ENCODE measurements around the gene TCEA2.
"Not testable (repeated sequence)": the region's sequence is repeated elsewhere in the genome, so short reads cannot be mapped to it uniquely, and the experiment has no call there.

The TCEA2 gene

DNA sequence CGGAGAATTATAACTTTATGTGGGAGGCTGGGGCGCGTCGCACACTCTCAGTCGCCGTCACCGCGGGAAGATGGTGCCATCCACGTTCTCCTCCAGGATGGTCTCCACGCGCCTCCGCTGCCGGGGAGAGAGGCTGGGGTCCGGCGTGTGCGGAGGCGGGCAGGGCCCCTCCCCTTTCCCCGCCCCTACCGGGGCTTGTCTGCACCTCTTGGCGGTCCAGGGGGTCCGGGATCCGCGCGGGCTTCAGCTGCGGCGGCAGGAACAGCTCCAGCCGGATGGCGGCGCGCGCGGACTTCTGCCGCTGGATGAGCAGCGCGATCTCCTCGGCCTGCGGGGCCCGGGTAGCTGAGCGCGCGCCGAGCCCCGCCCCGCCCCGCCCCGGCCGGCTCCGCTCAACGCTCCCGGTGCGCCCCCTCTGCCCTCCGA lies 20.4 kb downstream of the TCEA2 start:
- peaks cover 36% of the 10 kb centered on the region for H3K4me1 Mint-ChIP-seq
- H3K36me3 Mint-ChIP-seq: no peaks in the 10 kb centered on the region
- H3K4me3 Mint-ChIP-seq: peak overlapping the region; percentile 78
- peaks cover 6% of the 10 kb centered on the region for H3K9me3 Mint-ChIP-seq
- ATAC-seq: peak; percentile 49
- H3K27me3 Mint-ChIP-seq: peaks cover 10% of the 10 kb centered on the region
- peak overlapping the region; percentile 69 for H3K27ac Mint-ChIP-seq

DNA sequence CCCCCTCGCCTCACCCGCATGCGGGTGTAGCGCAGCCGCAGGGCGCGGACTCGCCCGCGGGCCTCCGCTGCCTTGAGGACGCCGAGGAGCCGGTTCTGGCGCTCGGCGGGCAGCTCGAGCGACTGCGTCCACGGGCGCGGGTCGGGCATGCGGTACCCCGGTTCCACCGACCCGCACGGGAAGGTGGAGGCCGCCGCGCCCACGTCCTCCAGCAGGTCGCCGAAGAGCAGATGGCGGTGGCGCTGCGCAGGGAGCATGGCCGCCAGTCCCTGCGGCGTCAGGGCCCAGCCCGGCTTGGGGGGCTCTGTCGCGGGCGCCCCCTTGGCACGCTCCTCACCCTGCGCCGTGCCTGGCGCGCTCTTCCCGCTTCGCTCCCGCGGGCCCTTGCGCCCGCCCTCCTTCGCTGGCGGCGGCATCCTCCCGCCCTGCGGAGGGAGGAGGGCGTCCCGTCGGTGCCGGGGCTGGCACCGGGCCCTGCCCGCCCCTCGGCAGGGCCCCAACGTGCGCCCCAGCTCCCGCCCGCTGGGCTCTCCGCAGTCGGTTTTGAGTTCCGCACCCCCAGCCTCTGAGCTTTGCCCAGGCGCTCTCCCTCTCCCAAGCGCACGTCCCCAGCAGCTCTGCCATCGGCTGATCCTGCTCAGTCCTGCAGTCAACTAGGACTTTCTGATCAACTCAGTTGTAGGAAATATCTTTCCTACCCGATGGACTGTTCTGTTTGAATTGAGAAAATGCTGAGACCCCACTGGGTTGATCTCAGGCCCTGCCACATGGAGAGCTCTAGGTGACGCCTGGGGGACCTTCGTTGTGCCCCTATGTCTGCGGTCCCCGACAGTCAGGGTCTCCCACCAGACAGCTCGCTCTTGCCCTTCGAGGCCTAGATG lies 21.0 kb downstream of the TCEA2 start, which contains the start of gene LKAAEAR1:
TSS of gene LKAAEAR1 (minus strand) at position 595 of the 881 bp plus-strand sequence. CDS start at position 416, 179 bp downstream.
- Mint-ChIP-seq H3K9me3 (peaks cover 6% of the 10 kb centered on the region), H3K4me3 (peak within 1 kb of the TSS; percentile 87), H3K27me3 (peaks cover 10% of the 10 kb centered on the region), H3K27ac (peak within 1 kb of the TSS; percentile 69), H3K36me3 (no peaks in the 10 kb centered on the region), H3K4me1 (peaks cover 36% of the 10 kb centered on the region)
- ATAC-seq: no peak

DNA sequence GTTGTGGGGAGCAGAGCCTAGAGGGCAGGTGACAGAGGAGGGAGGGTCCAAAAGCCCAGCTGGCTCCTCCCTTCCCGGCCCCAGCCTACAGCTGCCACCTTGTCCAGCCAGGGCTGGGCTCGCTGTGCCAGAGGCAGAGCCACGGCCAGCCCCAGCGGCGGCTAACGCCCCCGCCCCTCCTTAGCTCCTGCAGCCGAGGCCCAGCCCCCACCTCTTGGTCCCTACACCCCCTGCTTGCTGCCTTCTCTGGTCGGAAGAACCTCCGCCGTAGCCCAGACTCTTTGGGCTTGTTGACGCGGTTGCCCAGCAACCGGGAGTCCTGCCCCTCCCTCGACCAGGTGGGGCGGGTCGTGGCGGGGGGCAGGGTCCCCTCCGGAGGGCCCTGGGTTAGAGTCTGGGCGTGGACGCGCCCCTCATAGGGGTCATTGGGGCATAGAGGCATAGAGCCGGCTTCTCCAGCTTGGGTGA lies 21.7 kb downstream of the TCEA2 start:
- ATAC-seq: no peak
- H3K27ac Mint-ChIP-seq: peak overlapping the region; percentile 55
- H3K9me3 Mint-ChIP-seq: peaks cover 6% of the 10 kb centered on the region
- no peaks in the 10 kb centered on the region for H3K36me3 Mint-ChIP-seq
- H3K27me3 Mint-ChIP-seq: peaks cover 10% of the 10 kb centered on the region
- H3K4me3 Mint-ChIP-seq: peak overlapping the region; percentile 87
- peaks cover 42% of the 10 kb centered on the region for H3K4me1 Mint-ChIP-seq

DNA sequence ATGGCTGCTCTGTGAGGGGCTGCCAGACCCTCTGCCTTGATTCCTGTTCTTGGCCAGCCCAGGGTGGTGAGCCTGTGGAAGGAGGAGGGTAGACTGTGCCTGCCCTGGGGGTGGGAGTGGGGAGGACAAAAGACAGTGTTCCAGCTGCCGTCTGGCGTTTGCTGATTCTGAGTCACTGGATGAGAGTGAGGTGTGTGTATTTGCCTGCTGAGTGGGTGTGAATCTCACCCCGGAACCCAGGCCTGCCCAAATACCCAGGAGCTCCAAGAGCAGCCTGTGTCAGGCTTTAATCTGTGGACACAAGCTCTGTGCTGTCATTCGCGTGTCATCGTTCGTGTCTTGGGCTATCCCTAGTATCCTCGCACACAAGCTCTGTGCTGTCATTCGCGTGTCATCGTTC lies 23.8 kb downstream of the TCEA2 start:
- no peak for ATAC-seq
- peaks cover 10% of the 10 kb centered on the region for H3K27me3 Mint-ChIP-seq
- H3K4me3 Mint-ChIP-seq: no peak overlapping the region
- H3K27ac Mint-ChIP-seq: no peak overlapping the region
- peaks cover 36% of the 10 kb centered on the region for H3K4me1 Mint-ChIP-seq
- peaks cover 6% of the 10 kb centered on the region for H3K9me3 Mint-ChIP-seq
- no peaks in the 10 kb centered on the region for H3K36me3 Mint-ChIP-seq

DNA sequence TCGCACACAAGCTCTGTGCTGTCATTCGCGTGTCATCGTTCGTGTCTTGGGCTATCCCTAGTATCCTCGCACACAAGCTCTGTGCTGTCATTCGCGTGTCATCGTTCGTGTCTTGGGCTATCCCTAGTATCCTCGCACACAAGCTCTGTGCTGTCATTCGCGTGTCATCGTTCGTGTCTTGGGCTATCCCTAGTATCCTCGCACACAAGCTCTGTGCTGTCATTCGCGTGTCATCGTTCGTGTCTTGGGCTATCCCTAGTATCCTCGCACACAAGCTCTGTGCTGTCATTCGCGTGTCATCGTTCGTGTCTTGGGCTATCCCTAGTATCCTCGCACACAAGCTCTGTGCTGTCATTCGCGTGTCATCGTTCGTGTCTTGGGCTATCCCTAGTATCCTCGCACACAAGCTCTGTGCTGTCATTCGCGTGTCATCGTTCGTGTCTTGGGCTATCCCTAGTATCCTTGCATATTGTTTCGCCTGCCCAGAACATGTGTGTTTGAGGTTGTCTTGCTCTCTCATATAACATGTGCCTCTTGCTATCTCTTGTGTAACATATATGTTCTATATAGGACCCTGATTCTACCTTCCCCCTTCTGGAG lies 24.3 kb downstream of the TCEA2 start:
- not testable (repeated sequence) for H3K9me3 Mint-ChIP-seq, ATAC-seq, H3K27ac Mint-ChIP-seq, H3K4me3 Mint-ChIP-seq, H3K36me3 Mint-ChIP-seq
- Mint-ChIP-seq H3K27me3 (peaks cover 10% of the 10 kb centered on the region), H3K4me1 (peaks cover 36% of the 10 kb centered on the region)

DNA sequence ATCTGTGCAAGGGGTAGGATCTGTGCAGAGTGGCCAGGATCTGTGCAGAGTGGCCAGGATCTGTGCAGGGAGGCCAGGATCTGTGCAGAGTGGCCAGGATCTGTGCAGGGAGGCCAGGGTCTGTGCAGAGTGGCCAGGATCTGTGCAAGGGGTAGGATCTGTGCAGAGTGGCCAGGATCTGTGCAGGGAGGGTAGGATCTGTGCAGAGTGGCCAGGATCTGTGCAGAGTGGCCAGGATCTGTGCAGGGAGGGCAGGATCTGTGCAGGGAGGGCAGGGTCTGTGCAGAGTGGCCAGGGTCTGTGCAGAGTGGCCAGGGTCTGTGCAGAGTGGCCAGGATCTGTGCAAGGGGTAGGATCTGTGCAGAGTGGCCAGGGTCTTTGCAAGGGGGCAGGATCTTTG lies 25.6 kb downstream of the TCEA2 start:
- not testable (repeated sequence) for ATAC-seq
- peaks cover 10% of the 10 kb centered on the region for H3K27me3 Mint-ChIP-seq

DNA sequence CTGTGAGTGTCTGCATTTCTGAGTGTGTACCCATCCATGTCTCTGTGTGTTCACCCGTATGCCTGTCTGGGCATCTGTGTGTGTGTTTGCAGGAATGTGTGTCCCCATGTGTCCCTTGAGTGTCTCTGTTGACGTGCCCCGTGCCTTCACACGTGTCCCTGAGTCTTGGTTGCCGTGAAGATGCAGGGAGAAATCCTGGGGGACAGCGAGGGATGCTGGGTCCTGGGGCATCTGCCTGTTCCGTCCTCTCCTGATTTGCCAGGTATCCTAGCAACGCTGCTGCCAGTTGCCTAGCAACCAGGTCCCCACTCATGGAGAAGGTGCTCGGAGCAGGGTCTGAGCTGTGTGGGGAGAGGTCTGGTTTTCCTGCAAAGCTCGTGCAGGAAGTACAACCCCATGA lies 27.2 kb downstream of the TCEA2 start:
- Mint-ChIP-seq H3K27ac (no peak overlapping the region), H3K9me3 (peaks cover 6% of the 10 kb centered on the region), H3K36me3 (no peaks in the 10 kb centered on the region), H3K27me3 (no peaks in the 10 kb centered on the region), H3K4me3 (no peak overlapping the region), H3K4me1 (peaks cover 29% of the 10 kb centered on the region)
- ATAC-seq: no peak

More for the DNA sequence above, 25.6 kb downstream of the TCEA2 start:
- H3K36me3 Mint-ChIP-seq, H3K27ac Mint-ChIP-seq, H3K9me3 Mint-ChIP-seq, H3K4me3 Mint-ChIP-seq: not testable (repeated sequence)
- H3K4me1 Mint-ChIP-seq: peaks cover 36% of the 10 kb centered on the region

DNA sequence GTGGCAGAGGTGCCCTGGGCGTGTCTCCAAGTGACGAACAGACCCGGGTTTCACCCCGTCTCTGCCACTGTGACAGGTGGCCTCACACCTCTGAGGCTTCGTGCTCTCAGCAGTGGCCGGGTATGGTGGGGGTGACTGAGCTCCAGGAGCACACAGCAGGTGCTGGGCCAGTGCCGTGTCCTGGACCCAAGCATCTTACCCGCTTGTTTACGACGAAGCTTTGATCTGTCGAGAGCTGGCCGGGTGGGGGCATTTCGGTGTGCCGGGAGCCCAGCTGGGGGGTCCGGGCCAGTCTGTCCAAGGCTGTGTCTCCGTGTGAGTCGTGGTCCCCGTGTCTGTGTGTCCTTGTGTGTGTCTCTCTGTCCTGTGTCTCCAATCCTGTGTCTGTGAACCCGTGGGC lies 28.3 kb downstream of the TCEA2 start:
- H3K4me1 Mint-ChIP-seq: peaks cover 40% of the 10 kb centered on the region
- H3K27ac Mint-ChIP-seq: no peak overlapping the region
- no peak for ATAC-seq
- H3K27me3 Mint-ChIP-seq: no peaks in the 10 kb centered on the region
- H3K9me3 Mint-ChIP-seq: peaks cover 6% of the 10 kb centered on the region
- H3K36me3 Mint-ChIP-seq: peaks cover 1% of the 10 kb centered on the region
- no peak overlapping the region for H3K4me3 Mint-ChIP-seq

DNA sequence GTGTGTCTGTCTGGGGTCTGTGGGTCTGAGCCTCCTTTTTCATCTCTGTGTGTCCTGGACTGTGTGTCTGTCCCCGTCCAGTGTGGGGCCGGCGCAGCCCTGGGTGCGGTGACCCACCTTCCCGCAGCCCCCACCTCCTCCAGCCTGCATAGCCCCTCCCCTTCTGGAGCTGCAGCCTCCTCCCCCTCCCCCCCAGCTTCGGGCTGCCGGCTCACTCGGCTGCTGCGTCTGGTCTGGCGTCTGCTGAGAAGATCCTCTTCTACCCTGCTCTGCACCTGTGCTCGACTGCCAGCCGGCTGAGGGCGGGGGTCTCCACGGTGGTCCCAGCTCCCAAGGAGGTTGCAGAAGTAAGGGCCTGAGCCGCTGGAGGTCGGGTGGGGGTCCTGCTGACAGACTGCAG lies 28.8 kb downstream of the TCEA2 start:
- no peaks in the 10 kb centered on the region for H3K27me3 Mint-ChIP-seq
- peaks cover 45% of the 10 kb centered on the region for H3K4me1 Mint-ChIP-seq
- peaks cover 6% of the 10 kb centered on the region for H3K36me3 Mint-ChIP-seq
- peak; percentile 20 for ATAC-seq
- peaks cover 7% of the 10 kb centered on the region for H3K9me3 Mint-ChIP-seq
- no peak overlapping the region for H3K4me3 Mint-ChIP-seq
- no peak overlapping the region for H3K27ac Mint-ChIP-seq

DNA sequence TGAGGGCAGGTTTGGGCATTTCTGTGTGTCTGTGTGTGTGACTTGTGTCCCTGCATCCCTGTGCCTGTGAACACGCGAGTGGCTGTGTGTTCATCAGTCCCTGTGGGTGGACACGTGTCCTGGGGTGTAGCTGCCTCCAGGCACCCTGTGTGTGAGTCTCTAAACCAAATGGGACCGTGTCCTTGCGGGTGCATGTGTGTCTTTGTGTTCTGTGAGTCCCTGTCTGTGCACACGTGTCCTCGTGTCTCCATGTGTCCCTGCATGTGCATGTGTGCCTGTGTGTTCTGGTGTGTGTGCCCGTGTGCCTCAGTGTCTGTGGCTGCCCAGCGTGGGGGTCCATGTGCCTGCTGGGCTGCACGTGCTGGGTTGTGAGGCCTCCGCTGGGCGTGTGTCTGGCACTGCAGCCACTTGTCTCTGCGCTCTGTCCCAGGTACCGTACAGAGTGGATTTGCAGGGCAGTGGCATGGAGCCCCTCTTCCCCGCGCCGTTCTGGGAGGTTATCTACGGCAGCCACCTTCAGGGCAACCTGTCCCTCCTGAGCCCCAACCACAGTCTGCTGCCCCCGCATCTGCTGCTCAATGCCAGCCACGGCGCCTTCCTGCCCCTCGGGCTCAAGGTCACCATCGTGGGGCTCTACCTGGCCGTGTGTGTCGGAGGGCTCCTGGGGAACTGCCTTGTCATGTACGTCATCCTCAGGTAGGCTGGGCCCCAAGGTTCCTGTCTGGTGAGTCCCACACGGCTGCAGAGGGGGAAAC lies 29.4 kb downstream of the TCEA2 start:
- Mint-ChIP-seq H3K27me3 (no peaks in the 10 kb centered on the region), H3K27ac (no peak overlapping the region), H3K4me3 (no peak overlapping the region), H3K4me1 (peaks cover 49% of the 10 kb centered on the region), H3K9me3 (peaks cover 9% of the 10 kb centered on the region), H3K36me3 (peaks cover 9% of the 10 kb centered on the region)
- peak; percentile 28 for ATAC-seq

DNA sequence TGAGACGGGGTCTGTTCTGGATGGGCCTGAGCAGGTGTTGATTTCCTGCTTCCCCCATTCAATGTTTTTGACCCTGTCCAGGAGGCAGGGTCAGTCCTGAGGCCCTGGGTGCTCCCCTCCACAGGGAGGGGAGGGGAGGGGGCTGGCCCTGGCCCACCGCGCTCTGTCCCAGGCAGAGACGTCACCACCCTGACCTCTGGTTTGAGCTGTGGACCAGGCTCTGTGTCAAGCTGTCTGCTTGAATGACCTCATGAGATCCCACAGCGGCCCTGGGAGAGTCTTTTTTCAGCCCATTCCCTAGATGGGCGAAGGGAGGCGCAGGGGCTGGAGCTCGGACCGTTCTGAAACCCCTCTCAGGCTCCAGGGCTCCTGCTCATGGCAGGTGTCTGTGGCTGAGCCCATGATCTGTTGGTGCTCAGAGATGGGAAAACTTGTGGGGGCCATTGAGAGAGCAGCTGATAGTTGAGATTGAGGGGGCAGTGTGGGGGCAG lies 30.1 kb downstream of the TCEA2 start:
- Mint-ChIP-seq H3K4me1 (peaks cover 49% of the 10 kb centered on the region), H3K36me3 (peaks cover 11% of the 10 kb centered on the region), H3K4me3 (no peak overlapping the region), H3K27ac (peak overlapping the region; percentile 72), H3K27me3 (no peaks in the 10 kb centered on the region), H3K9me3 (peaks cover 6% of the 10 kb centered on the region)
- ATAC-seq: no peak

DNA sequence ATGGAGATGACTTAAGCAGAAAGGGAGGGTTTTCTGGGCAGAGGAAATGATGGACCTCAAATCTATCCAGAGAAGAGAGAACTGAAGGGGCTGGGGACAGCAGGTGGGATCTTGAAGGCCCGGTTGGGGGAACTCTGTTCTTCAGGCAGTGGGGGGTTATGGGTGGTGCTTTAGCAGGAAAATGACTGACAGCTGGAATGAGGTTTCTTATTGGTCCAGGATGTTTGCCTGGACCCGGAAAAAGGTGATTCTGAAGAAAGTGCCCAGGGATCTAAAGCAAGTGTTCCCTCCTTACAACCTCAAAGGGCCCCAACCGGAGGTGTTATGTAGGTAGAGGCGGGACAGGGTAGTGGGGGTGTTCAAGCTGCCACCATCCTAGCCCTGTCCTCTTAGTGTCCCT lies 32.5 kb downstream of the TCEA2 start:
- Mint-ChIP-seq H3K4me1 (peaks cover 57% of the 10 kb centered on the region), H3K27me3 (no peaks in the 10 kb centered on the region), H3K27ac (peak overlapping the region; percentile 9), H3K36me3 (peaks cover 15% of the 10 kb centered on the region), H3K9me3 (peaks cover 6% of the 10 kb centered on the region), H3K4me3 (no peak overlapping the region)
- no peak for ATAC-seq

DNA sequence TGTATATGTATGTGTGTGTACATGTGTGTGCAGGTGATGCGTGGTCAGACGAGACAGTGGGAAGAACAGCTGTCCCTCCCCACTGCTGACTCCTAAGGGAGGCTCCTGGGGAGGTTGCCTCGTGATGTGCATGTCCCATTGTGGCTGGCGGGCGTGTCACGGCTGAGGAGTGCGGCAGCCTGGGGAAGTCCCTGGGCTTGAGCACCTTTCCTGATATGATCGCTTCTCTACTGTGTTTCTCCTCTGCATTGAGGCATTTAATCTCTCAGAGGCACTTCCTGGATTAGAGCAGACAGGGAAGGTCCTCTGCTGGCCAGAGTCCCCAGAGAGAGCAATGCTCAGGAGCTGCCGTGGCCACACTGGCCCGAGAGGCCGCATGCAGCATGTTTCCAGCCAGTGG lies 32.9 kb downstream of the TCEA2 start:
- peak overlapping the region; percentile 9 for H3K27ac Mint-ChIP-seq
- H3K36me3 Mint-ChIP-seq: peaks cover 15% of the 10 kb centered on the region
- peaks cover 62% of the 10 kb centered on the region for H3K4me1 Mint-ChIP-seq
- no peak for ATAC-seq
- no peak overlapping the region for H3K4me3 Mint-ChIP-seq
- peaks cover 6% of the 10 kb centered on the region for H3K9me3 Mint-ChIP-seq
- H3K27me3 Mint-ChIP-seq: no peaks in the 10 kb centered on the region

DNA sequence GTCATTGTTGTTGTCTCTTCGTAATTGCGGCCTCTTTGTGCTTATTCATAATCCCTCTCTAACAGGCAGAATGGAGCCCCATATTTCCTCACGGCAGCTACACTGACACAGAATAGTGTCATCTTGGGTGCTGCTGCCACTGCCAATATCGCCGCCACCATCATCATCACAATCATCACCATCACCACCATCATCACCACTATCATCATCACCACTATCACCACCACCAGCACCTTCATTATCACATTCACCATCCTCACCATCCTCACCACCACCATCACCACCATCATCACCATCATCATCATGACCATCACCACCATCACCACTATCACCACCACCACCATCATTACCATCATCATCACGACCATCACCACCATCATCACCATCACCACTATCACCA lies 33.5 kb downstream of the TCEA2 start:
- H3K9me3 Mint-ChIP-seq: peaks cover 6% of the 10 kb centered on the region
- no peak overlapping the region for H3K4me3 Mint-ChIP-seq
- H3K27ac Mint-ChIP-seq: no peak overlapping the region
- peaks cover 66% of the 10 kb centered on the region for H3K4me1 Mint-ChIP-seq
- no peaks in the 10 kb centered on the region for H3K27me3 Mint-ChIP-seq
- ATAC-seq: no peak
- peaks cover 15% of the 10 kb centered on the region for H3K36me3 Mint-ChIP-seq

DNA sequence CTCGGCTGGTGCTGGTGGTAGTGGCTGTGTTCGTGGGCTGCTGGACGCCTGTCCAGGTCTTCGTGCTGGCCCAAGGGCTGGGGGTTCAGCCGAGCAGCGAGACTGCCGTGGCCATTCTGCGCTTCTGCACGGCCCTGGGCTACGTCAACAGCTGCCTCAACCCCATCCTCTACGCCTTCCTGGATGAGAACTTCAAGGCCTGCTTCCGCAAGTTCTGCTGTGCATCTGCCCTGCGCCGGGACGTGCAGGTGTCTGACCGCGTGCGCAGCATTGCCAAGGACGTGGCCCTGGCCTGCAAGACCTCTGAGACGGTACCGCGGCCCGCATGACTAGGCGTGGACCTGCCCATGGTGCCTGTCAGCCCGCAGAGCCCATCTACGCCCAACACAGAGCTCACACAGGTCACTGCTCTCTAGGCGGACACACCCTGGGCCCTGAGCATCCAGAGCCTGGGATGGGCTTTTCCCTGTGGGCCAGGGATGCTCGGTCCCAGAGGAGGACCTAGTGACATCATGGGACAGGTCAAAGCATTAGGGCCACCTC lies 35.5 kb downstream of the TCEA2 start:
- no peak overlapping the region for H3K27ac Mint-ChIP-seq
- peaks cover 63% of the 10 kb centered on the region for H3K4me1 Mint-ChIP-seq
- H3K9me3 Mint-ChIP-seq: peaks cover 6% of the 10 kb centered on the region
- ATAC-seq: no peak
- peaks cover 15% of the 10 kb centered on the region for H3K36me3 Mint-ChIP-seq
- no peak overlapping the region for H3K4me3 Mint-ChIP-seq
- H3K27me3 Mint-ChIP-seq: no peaks in the 10 kb centered on the region

All from stimulated activated memory B cell treated with anti-CD40 and anti-IgM and Interleukin-4, amounts not matched to agents 10 μg/mL and 1 μg/mL and 100 μg/mL, for 72 hours (primary cell).